ENCODE data around the gene CADM1. TPM values are rescaled to one million over a fixed set of nuclear protein-coding genes. Genes with fewer than 3 reads are reported as not detected.

Gene CADM1
- total and polyA plus RNA-seq, 10 of the 15 experiments (the other 5 are each of a cell fraction or from before 2014, with no cell fraction given): 0.03 to 0.48 (median 0.15) TPM; not detected in 3

DNA sequence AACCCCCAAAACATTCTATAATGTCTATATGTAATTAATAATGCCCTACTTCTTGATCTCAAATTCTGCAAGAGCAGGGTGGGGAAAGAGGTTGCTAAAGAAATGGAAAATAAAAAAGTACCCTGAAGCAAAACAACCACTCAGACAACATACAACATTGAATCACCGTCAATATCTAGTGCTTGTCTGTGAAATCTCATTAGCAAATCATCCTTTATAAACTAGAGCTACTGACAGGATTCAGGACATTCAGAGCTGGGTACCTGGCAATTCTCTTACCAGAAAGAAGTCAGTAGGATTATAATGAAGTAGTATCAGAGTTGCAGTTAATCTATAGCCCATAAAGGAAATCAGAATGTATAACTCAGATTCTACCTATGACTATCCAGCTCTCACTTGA, 143.2 kb downstream of the CADM1 start:
- TF ChIP-seq NR2C1 (IDR thresholded peaks at IDR 0.05): no peak
- Histone ChIP-seq H3K9me3 (replicated peaks; ENCODE audit: control insufficient read depth, insufficient read depth, low read length) (no peaks in the 10 kb centered on the region), H3K4me2 (ENCODE audit: control insufficient read depth, insufficient read depth) (no peak overlapping the region), H3K27ac (ENCODE audit: control insufficient read depth, insufficient read depth) (no peak overlapping the region), H3K9ac (ENCODE audit: control insufficient read depth, insufficient read depth, low read length) (no peak overlapping the region), H4K20me1 (ENCODE audit: control insufficient read depth, insufficient read depth) (no peaks in the 10 kb centered on the region), H2AFZ (ENCODE audit: control insufficient read depth, low read depth, low read length) (no peak overlapping the region), H3K4me3 (no peak overlapping the region), H3K79me2 (ENCODE audit: control insufficient read depth, insufficient read depth, low read length) (no peaks in the 10 kb centered on the region), H3K4me1 (ENCODE audit: control insufficient read depth, insufficient read depth, low read length) (no peaks in the 10 kb centered on the region), H3K27me3 (replicated peaks in 1 of 2; ENCODE audit: control insufficient read depth in 2 of 2, insufficient read depth in 2 of 2, low read length in 1 of 2) (no peaks in the 10 kb centered on the region; a peak in 1 of 4 replicates), H3K36me3 (ENCODE audit: control insufficient read depth in 2 of 2, insufficient read depth in 2 of 2, low read length in 1 of 2) (no peaks in the 10 kb centered on the region)
- POLR2A ChIA-PET: no interaction called here
- FAIRE-seq (no peak), DNase-seq (ENCODE audit: low read depth, low spot score) (no peak), ATAC-seq (no peak)
- intact Hi-C loops (cut with micrococcal nuclease; ENCODE audit: unreplicated experiment): no loop called here
- no TSS peak for BruUV-seq (replicated peaks)
- in situ Hi-C loops (cut with MboI): no loop called here
- RAD21 ChIA-PET (ENCODE audit: unreplicated experiment): no interaction called here
- CTCF ChIA-PET: no interaction called here
- SMC1A ChIA-PET (ENCODE audit: uncharacterized antibody, unreplicated experiment): no interaction called here
- WGBS (ENCODE audit: insufficient coverage, insufficient replicate concordance, low lambda C conversion rate, missing lambda C conversion rate): 0% methylated on average over 1 of the region's 1 CpG

DNA sequence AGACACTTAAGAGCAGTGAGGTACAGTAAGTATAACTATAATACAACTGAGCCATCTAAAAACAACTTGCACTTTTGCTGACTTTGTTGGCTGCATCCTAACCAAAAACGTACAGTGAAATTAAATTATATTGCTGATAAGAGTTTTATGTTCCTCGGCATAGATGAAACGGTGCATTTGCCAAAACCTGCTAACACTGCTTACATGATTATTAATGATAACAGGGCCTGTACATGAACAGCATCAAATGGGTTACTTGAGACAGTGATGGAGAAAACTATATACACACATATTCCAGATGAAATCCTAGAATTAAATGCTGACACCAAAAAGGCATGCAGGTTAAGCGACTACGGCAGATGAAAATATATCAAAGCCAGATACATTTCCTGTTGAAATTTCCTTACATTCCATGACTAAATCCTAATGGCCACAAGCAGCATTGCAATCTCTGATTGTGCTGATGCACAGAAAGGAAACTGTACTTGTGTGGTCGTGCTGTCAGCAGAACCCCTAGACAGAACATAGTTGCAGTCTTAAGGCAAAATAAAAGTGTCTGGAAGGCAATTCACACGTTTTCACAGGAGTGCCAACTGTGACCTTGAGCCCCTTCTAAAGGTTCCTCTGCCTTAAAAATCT, 143.9 kb downstream of the CADM1 start:
- CTCF ChIA-PET: no interaction called here
- no peak for FAIRE-seq
- SMC1A ChIA-PET (ENCODE audit: uncharacterized antibody, unreplicated experiment): interaction anchor here (0.9 kb wide), 1 partner anchor 11 kb away, joined by 3 read pairs; no protein-coding TSS in a partner anchor

More for the DNA sequence above, 143.9 kb downstream of the CADM1 start:
- Histone ChIP-seq H3K9ac (ENCODE audit: control insufficient read depth, insufficient read depth, low read length) (no peak overlapping the region), H3K36me3 (ENCODE audit: control insufficient read depth in 2 of 2, insufficient read depth in 2 of 2, low read length in 1 of 2) (no peaks in the 10 kb centered on the region), H3K27me3 (replicated peaks in 1 of 2; ENCODE audit: control insufficient read depth in 2 of 2, insufficient read depth in 2 of 2, low read length in 1 of 2) (no peaks in the 10 kb centered on the region; a peak in 1 of 4 replicates), H2AFZ (ENCODE audit: control insufficient read depth, low read depth, low read length) (no peak overlapping the region), H3K4me3 (no peak overlapping the region), H3K27ac (ENCODE audit: control insufficient read depth, insufficient read depth) (no peak overlapping the region), H3K79me2 (ENCODE audit: control insufficient read depth, insufficient read depth, low read length) (no peaks in the 10 kb centered on the region), H3K4me1 (ENCODE audit: control insufficient read depth, insufficient read depth, low read length) (no peaks in the 10 kb centered on the region), H3K9me3 (replicated peaks; ENCODE audit: control insufficient read depth, insufficient read depth, low read length) (no peaks in the 10 kb centered on the region), H3K4me2 (ENCODE audit: control insufficient read depth, insufficient read depth) (no peak overlapping the region), H4K20me1 (ENCODE audit: control insufficient read depth, insufficient read depth) (no peaks in the 10 kb centered on the region)
- 29% methylated on average over 7 of the region's 7 CpGs for WGBS (ENCODE audit: insufficient coverage, insufficient replicate concordance, low lambda C conversion rate, missing lambda C conversion rate)
- intact Hi-C loops (cut with micrococcal nuclease; ENCODE audit: unreplicated experiment) (no loop called here), in situ Hi-C loops (cut with MboI) (no loop called here)
- TF ChIP-seq NFXL1 (IDR thresholded peaks at IDR 0.05; ENCODE audit: borderline replicate concordance) (no peak), MYB (IDR thresholded peaks at IDR 0.05; ENCODE audit: borderline replicate concordance, low read depth, low read length) (no peak), CBFB (IDR thresholded peaks at IDR 0.05; ENCODE audit: low read depth) (no peak), ETV6 (conservative IDR thresholded peaks at IDR 0.05 in 1 of 2, IDR thresholded peaks at IDR 0.05 in 1 of 2; ENCODE audit: borderline replicate concordance in 1 of 2, low read depth in 1 of 2) (no peak)
- TF ChIP-seq, protein P1, sequence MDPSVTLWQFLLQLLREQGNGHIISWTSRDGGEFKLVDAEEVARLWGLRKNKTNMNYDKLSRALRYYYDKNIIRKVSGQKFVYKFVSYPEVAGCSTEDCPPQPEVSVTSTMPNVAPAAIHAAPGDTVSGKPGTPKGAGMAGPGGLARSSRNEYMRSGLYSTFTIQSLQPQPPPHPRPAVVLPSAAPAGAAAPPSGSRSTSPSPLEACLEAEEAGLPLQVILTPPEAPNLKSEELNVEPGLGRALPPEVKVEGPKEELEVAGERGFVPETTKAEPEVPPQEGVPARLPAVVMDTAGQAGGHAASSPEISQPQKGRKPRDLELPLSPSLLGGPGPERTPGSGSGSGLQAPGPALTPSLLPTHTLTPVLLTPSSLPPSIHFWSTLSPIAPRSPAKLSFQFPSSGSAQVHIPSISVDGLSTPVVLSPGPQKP (IDR thresholded peaks at IDR 0.05; ENCODE audit: low read depth, low read length): no peak
- DNase-seq (ENCODE audit: low read depth, low spot score) (no peak), ATAC-seq (no peak)
- ChIA-PET RAD21 (ENCODE audit: unreplicated experiment) (no interaction called here), POLR2A (no interaction called here)
- no TSS peak for BruUV-seq (replicated peaks)
